ENCODE measurements around the gene DNAJB9. TPM values are rescaled to one million over a fixed set of nuclear protein-coding genes. Genes with fewer than 3 reads are reported as not detected.
"Not testable (repeated sequence)": the region's sequence is repeated elsewhere in the genome, so short reads cannot be mapped to it uniquely, and the experiment has no call there.

DNAJB9 gene
- total RNA-seq, 4 donors from 2014 or later: 28.7 to 362 (median 44.8) TPM

GRCh38 chr7:108535744-108536143, 33.9 kb upstream of the DNAJB9 start:
- Histone ChIP-seq H3K36me3 (no peaks in the 10 kb centered on the region), H3K9me3 (no peaks in the 10 kb centered on the region), H3K27ac (no peak overlapping the region), H3K4me3 (no peak overlapping the region), H3K27me3 (no peaks in the 10 kb centered on the region), H3K4me1 (no peaks in the 10 kb centered on the region)
- intact Hi-C loops (cut with DNase I; ENCODE audit: low total_unique reads): no loop called here
- no peak for DNase-seq
- TF ChIP-seq POLR2A (IDR thresholded peaks at IDR 0.05) (no peak), CTCF (IDR thresholded peaks at IDR 0.05) (no peak)

GRCh38 chr7:108537229-108537628, 32.4 kb upstream of the DNAJB9 start:
- H3K27me3 ChIP-seq: no peaks in the 10 kb centered on the region

GRCh38 chr7:108538236-108538635, 31.4 kb upstream of the DNAJB9 start:
- H3K36me3 ChIP-seq; H3K4me1 ChIP-seq; H3K4me3 ChIP-seq; H3K27me3 ChIP-seq; intact Hi-C loops (cut with DNase I; ENCODE audit: low total_unique reads); DNase-seq; H3K9me3 ChIP-seq; H3K27ac ChIP-seq: not testable (repeated sequence)

More at GRCh38 chr7:108537229-108537628, 32.4 kb upstream of the DNAJB9 start:
- no peak overlapping the region for H3K4me3 ChIP-seq
- H3K9me3 ChIP-seq: no peaks in the 10 kb centered on the region
- no peaks in the 10 kb centered on the region for H3K36me3 ChIP-seq
- intact Hi-C loops (cut with DNase I; ENCODE audit: low total_unique reads): no loop called here
- no peaks in the 10 kb centered on the region for H3K4me1 ChIP-seq
- TF ChIP-seq CTCF (IDR thresholded peaks at IDR 0.05) (no peak), POLR2A (IDR thresholded peaks at IDR 0.05) (no peak)
- H3K27ac ChIP-seq: no peak overlapping the region
- DNase-seq: no peak

- H3K9me3 ChIP-seq; H3K4me3 ChIP-seq; H3K36me3 ChIP-seq; H3K4me1 ChIP-seq; DNase-seq; H3K27ac ChIP-seq; H3K27me3 ChIP-seq; intact Hi-C loops (cut with DNase I; ENCODE audit: low total_unique reads): not testable (repeated sequence)
These were observed 31.0 kb upstream of the DNAJB9 start for GRCh38 chr7:108538685-108539084.

GRCh38 chr7:108541478-108541877, 28.2 kb upstream of the DNAJB9 start:
- H3K9me3 ChIP-seq: no peaks in the 10 kb centered on the region
- TF ChIP-seq POLR2A (IDR thresholded peaks at IDR 0.05) (no peak), CTCF (IDR thresholded peaks at IDR 0.05) (no peak)
- no peaks in the 10 kb centered on the region for H3K36me3 ChIP-seq
- DNase-seq: no peak
- H3K27me3 ChIP-seq: no peaks in the 10 kb centered on the region
- H3K27ac ChIP-seq: no peak overlapping the region
- no peak overlapping the region for H3K4me3 ChIP-seq
- no peaks in the 10 kb centered on the region for H3K4me1 ChIP-seq
- intact Hi-C loops (cut with DNase I; ENCODE audit: low total_unique reads): no loop called here

- H3K27ac ChIP-seq; H3K27me3 ChIP-seq; DNase-seq; H3K4me3 ChIP-seq; H3K4me1 ChIP-seq; H3K36me3 ChIP-seq; intact Hi-C loops (cut with DNase I; ENCODE audit: low total_unique reads); H3K9me3 ChIP-seq: not testable (repeated sequence)
These were observed 21.4 kb upstream of the DNAJB9 start for GRCh38 chr7:108548141-108548896.

GRCh38 chr7:108556665-108557064, 13.0 kb upstream of the DNAJB9 start:
- DNase-seq; H3K4me1 ChIP-seq; H3K27me3 ChIP-seq; intact Hi-C loops (cut with DNase I; ENCODE audit: low total_unique reads); H3K9me3 ChIP-seq; H3K27ac ChIP-seq; H3K36me3 ChIP-seq; H3K4me3 ChIP-seq: not testable (repeated sequence)

Data from uterus (tissue), 4 donors.